ENCODE measurements around the gene SAMD7.

SAMD7 gene

DNA sequence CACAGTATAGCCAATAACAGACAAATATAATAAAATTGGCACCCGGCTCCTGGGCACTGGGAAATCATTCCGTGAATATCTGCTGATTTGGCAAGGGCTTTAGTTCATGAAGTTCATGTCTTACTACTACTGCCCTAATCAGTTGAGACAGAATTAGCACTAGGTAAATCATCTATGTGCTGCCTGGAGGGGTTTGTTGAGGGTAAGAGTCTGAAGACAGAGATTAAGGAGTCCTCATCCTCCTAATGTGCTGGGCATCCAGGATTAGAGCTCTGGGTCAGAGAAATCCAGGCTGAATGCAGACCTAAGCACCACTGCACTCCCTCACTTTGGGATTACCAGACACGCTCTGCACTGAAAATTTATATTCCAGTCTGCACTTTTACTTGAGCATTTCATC, 2.0 kb downstream of the SAMD7 start:
- WGBS = 96% methylated on average over 3 of the region's 3 CpGs
- Histone ChIP-seq H3K36me3 (ENCODE audit: insufficient read depth, low read length) (no peaks in the 10 kb centered on the region), H3K9me3 (ENCODE audit: insufficient read depth, low read depth, low read length) (no peaks in the 10 kb centered on the region), H3K4me1 (ENCODE audit: insufficient read depth, low read length) (no peaks in the 10 kb centered on the region), H3K9ac (ENCODE audit: low read depth, low read length) (no peak overlapping the region), H3K4me3 (ENCODE audit: low read length) (no peak overlapping the region), H3K27me3 (ENCODE audit: insufficient read depth, low read length) (no peaks in the 10 kb centered on the region), H3K27ac (ENCODE audit: low read depth, low read length) (no peak overlapping the region)

DNA sequence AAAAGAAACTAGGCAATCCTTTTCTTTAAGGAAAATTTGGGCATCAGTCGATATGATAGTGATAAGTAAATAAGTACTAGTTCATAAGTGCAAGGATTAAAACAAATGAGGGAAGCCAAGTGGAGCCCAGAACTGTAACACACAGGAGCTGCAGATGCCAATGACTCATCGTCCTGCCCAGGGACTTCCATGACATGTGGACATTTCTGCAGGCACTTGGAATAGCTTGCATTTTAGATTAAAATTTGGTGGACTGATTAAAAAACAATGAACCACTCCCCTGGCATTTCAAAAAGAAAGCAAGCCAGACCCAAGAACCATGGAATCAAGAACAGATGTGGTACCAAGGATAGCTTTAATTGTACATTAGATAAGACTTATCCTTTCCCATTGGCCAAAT, 2.9 kb downstream of the SAMD7 start:
- H3K36me3 ChIP-seq (ENCODE audit: insufficient read depth, low read length) = no peaks in the 10 kb centered on the region
- H3K4me1 ChIP-seq (ENCODE audit: insufficient read depth, low read length) = no peaks in the 10 kb centered on the region
- WGBS = 88% methylated on average over 2 of the region's 2 CpGs
- no peaks in the 10 kb centered on the region for H3K27me3 ChIP-seq (ENCODE audit: insufficient read depth, low read length)
- no peak overlapping the region for H3K9ac ChIP-seq (ENCODE audit: low read depth, low read length)
- no peak overlapping the region for H3K27ac ChIP-seq (ENCODE audit: low read depth, low read length)
- no peak overlapping the region for H3K4me3 ChIP-seq (ENCODE audit: low read length)
- H3K9me3 ChIP-seq (ENCODE audit: insufficient read depth, low read depth, low read length) = no peaks in the 10 kb centered on the region

DNA sequence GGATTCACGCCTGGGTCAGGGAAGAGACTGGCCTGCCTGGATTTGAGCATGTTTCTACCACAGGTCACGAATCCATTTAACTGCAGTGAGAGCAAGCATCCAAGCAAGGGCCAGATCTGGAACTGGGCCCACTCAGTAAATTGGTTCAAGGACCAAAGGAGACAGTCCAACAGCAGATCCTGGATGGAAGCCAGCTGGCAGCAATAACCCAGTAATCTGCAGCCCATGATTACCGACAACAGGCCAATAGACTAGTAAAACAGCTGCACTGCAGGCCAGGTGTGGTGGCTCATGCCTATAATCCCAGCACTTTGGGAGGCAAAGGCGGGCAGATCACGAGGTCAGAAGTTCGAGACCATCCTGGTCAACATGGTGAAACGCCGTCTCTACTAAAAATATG, 11.8 kb downstream of the SAMD7 start:
- no peak overlapping the region for H3K4me3 ChIP-seq (ENCODE audit: low read length)
- no peaks in the 10 kb centered on the region for H3K4me1 ChIP-seq (ENCODE audit: insufficient read depth, low read length)
- no peaks in the 10 kb centered on the region for H3K9me3 ChIP-seq (ENCODE audit: insufficient read depth, low read depth, low read length)
- no peak overlapping the region for H3K27ac ChIP-seq (ENCODE audit: low read depth, low read length)
- WGBS = 81% methylated on average over 8 of the region's 8 CpGs
- no peak overlapping the region for H3K9ac ChIP-seq (ENCODE audit: low read depth, low read length)
- H3K36me3 ChIP-seq (ENCODE audit: insufficient read depth, low read length) = no peaks in the 10 kb centered on the region
- H3K27me3 ChIP-seq (ENCODE audit: insufficient read depth, low read length) = no peaks in the 10 kb centered on the region

DNA sequence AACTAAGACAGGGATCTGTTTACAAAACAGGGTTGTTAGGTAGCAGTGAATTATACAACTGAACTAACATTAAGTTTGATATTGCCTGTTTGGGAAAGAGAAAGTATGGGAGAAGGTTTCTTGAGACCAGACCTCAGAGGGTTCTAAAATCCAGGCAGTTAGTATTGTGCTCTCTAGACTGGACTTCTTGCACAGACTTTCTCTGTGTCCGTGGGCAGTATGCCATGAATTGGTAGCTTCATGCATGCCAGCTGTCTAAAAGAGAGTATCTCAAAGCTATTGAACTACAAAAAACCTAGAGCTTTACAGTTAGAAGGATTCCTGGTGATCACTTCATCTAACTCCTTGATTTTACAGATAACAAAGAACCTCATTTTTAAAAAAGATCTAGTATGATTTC, 12.5 kb downstream of the SAMD7 start:
- H3K36me3 ChIP-seq (ENCODE audit: insufficient read depth, low read length) = no peaks in the 10 kb centered on the region
- H3K4me1 ChIP-seq (ENCODE audit: insufficient read depth, low read length) = no peaks in the 10 kb centered on the region
- 88% methylated on average over 1 of the region's 1 CpG for WGBS
- no peaks in the 10 kb centered on the region for H3K27me3 ChIP-seq (ENCODE audit: insufficient read depth, low read length)
- H3K4me3 ChIP-seq (ENCODE audit: low read length) = no peak overlapping the region
- H3K9ac ChIP-seq (ENCODE audit: low read depth, low read length) = no peak overlapping the region
- H3K27ac ChIP-seq (ENCODE audit: low read depth, low read length) = no peak overlapping the region
- no peaks in the 10 kb centered on the region for H3K9me3 ChIP-seq (ENCODE audit: insufficient read depth, low read depth, low read length)

DNA sequence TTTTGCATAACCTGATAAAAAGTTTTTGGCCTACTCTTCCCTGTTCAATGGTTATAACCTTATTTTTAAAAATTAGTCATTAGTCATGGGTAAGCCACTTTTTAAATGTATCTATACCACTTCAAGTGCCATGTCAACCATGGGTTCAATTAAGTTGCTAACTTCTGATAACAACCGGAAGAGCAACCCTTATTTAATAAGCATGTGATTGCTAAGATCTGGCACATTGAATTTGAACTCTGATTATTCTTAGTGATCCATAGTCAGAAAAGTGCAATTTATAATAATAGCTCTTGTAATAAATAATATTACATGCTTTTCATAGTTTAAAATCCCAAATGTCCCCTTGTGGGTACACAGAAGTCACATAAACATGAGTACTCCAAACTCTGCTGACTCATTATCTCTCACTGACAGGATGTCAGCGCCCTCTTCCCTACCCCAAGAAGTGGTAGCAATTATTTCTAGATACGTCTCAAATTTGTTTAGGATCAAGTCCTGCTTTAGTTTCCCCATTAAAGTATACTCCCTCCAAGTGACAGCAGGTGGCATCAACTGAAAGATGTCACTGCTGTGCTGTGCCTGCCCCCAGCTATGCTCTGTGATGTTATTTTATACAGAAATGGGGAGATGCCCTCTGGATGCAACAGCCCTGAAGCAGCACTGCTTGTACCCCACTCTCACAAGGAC, 18.6 kb downstream of the SAMD7 start:
- WGBS = 89% methylated on average over 3 of the region's 3 CpGs
- no peaks in the 10 kb centered on the region for H3K27me3 ChIP-seq (ENCODE audit: insufficient read depth, low read length)
- H3K27ac ChIP-seq (ENCODE audit: low read depth, low read length) = no peak overlapping the region
- H3K4me3 ChIP-seq (ENCODE audit: low read length) = no peak overlapping the region
- no peak overlapping the region for H3K9ac ChIP-seq (ENCODE audit: low read depth, low read length)
- no peaks in the 10 kb centered on the region for H3K36me3 ChIP-seq (ENCODE audit: insufficient read depth, low read length)
- no peaks in the 10 kb centered on the region for H3K9me3 ChIP-seq (ENCODE audit: insufficient read depth, low read depth, low read length)
- no peaks in the 10 kb centered on the region for H3K4me1 ChIP-seq (ENCODE audit: insufficient read depth, low read length)

DNA sequence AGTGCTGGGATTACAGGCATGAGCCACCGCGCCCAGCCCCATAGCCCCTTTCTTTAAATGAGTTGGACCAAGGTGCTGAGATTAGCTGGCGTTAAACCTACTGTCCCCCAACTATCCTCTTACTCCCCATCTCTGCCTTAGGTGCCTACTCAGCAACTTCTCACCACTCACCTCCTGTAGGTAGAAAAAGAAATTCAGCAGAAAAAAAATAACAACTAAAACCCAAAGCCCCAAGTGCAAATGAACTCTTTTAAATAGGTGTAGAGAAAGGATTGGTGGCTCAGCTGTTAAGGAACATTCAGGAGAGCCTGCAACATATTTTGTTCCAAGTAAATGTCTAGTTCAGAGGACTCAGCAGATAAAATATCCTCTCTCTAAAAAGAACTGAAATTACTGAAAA, 19.5 kb downstream of the SAMD7 start:
- Histone ChIP-seq H3K27ac (ENCODE audit: low read depth, low read length) (no peak overlapping the region), H3K36me3 (ENCODE audit: insufficient read depth, low read length) (no peaks in the 10 kb centered on the region), H3K9ac (ENCODE audit: low read depth, low read length) (no peak overlapping the region), H3K9me3 (ENCODE audit: insufficient read depth, low read depth, low read length) (no peaks in the 10 kb centered on the region), H3K27me3 (ENCODE audit: insufficient read depth, low read length) (no peaks in the 10 kb centered on the region), H3K4me3 (ENCODE audit: low read length) (no peak overlapping the region), H3K4me1 (ENCODE audit: insufficient read depth, low read length) (no peaks in the 10 kb centered on the region)
- 98% methylated on average over 3 of the region's 3 CpGs for WGBS

DNA sequence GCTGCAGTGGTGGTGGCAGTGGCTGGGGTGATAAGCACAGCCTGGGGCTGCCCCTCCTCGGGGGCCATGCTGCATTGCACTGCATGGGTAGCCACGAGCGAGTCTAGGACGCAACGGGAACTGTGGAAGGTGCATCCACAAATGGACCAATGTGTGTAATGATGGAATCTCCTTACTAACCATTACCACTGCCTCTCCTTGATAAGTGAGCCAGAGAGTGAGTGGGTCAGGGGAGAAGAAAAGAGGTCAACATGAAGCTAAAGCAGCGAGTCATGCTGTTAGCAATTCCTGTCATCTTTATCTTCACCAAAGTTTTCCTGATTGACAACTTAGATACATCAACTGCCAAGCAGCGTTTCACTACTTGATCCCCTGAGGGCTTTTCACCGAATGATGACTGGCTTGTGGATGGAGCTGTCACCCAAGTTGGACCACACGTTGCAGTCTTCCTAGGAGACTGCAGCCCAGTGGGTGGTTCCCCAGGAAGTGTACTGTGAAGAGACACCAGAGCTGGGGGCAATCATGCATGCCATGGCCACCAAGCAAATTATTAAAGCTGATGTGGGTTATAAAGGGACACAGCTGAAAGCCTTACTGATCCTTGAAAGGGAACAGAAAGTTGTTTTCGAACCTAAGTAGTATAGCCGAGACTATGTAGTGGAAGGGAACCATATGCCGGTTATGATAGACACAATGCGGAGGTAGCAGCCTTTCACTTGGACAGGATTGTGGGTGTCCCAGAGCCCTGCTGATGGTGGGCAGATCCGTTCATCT, 20.6 kb downstream of the SAMD7 start:
- no peak overlapping the region for H3K4me3 ChIP-seq (ENCODE audit: low read length)
- 88% methylated on average over 10 of the region's 14 CpGs for WGBS
- H3K36me3 ChIP-seq (ENCODE audit: insufficient read depth, low read length) = no peaks in the 10 kb centered on the region
- H3K27ac ChIP-seq (ENCODE audit: low read depth, low read length) = no peak overlapping the region
- H3K9ac ChIP-seq (ENCODE audit: low read depth, low read length) = no peak overlapping the region
- no peaks in the 10 kb centered on the region for H3K27me3 ChIP-seq (ENCODE audit: insufficient read depth, low read length)
- no peaks in the 10 kb centered on the region for H3K4me1 ChIP-seq (ENCODE audit: insufficient read depth, low read length)
- H3K9me3 ChIP-seq (ENCODE audit: insufficient read depth, low read depth, low read length) = no peaks in the 10 kb centered on the region

DNA sequence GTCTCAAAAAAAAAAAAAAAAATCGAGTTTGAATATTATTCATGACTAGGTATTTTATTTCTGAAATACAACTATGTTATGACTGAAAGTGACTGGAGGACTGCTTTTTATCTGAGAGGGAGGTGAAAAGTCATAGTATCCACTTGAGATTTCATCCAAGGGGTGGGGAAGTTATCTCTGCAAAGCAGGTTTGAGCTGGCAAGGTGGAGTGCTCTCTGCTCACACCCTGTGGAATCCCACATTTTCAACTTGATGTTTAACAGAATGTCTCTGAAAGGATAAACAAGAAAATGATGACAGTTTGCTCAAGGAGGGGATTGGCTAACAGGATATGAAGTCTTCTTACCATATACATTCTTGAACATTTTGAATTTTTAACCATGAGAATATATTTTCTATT, 27.9 kb downstream of the SAMD7 start:
- H3K36me3 ChIP-seq (ENCODE audit: insufficient read depth, low read length) = no peaks in the 10 kb centered on the region
- H3K27me3 ChIP-seq (ENCODE audit: insufficient read depth, low read length) = no peaks in the 10 kb centered on the region
- no peaks in the 10 kb centered on the region for H3K4me1 ChIP-seq (ENCODE audit: insufficient read depth, low read length)
- H3K27ac ChIP-seq (ENCODE audit: low read depth, low read length) = no peak overlapping the region
- no CpG with 5 or more reads among the region's 1 CpG for WGBS
- H3K4me3 ChIP-seq (ENCODE audit: low read length) = no peak overlapping the region
- no peaks in the 10 kb centered on the region for H3K9me3 ChIP-seq (ENCODE audit: insufficient read depth, low read depth, low read length)
- H3K9ac ChIP-seq (ENCODE audit: low read depth, low read length) = no peak overlapping the region

DNA sequence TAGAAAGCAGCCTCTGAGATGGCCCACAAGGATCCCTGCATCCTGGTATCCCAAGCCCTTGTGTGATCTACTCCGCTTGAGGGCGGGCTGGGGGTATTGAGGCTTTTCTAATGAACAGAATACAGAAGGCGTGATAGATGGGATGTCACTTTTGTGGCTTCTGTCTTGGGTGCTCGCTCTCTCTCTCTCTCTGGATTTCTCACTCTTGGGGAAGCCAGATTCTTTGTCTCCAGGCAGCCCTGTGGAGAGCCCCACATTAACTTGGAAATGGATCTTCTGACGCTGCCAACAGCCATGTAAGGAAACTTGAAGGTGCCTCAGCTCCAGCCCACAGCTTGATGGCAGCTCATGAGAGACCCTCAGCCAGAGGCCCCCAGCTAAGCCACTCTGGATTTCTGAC, 28.4 kb downstream of the SAMD7 start:
- Histone ChIP-seq H3K4me3 (ENCODE audit: low read length) (no peak overlapping the region), H3K36me3 (ENCODE audit: insufficient read depth, low read length) (no peaks in the 10 kb centered on the region), H3K27me3 (ENCODE audit: insufficient read depth, low read length) (no peaks in the 10 kb centered on the region), H3K9ac (ENCODE audit: low read depth, low read length) (no peak overlapping the region), H3K4me1 (ENCODE audit: insufficient read depth, low read length) (no peaks in the 10 kb centered on the region), H3K9me3 (ENCODE audit: insufficient read depth, low read depth, low read length) (no peaks in the 10 kb centered on the region), H3K27ac (ENCODE audit: low read depth, low read length) (no peak overlapping the region)
- 85% methylated on average over 5 of the region's 5 CpGs for WGBS

DNA sequence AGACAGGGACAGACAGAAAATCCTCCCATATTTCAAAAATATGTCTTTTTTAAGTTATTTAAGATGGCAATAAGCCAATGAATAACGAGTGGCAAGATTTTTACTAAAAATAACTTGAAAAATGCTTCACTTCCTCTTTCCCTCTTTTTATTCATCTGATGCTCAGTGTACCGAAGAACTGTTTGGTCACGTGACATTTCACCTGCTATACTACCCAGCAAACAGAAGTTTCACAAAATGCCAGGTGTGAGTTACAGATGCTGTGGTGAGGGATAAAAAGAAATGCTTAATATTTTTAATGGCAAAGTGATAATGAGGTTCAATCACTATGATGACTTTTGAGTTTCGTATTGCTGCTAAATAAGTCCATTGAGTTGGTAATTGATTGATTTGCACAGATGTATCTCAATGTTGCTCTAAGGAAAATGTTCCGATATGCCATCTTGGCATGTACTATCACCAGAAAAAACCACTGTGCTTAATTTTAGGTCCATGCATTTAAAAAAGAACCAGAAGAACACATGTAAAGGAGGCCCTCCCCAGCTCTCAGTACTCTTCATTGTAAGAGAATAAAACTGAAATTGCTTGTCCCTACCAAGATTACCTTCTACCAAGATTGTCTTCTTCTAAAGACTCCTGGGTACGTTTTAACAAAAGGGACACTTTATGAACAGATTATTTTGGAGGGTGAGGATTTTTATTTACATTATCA, 29.3 kb downstream of the SAMD7 start:
- Histone ChIP-seq H3K36me3 (ENCODE audit: insufficient read depth, low read length) (no peaks in the 10 kb centered on the region), H3K27ac (ENCODE audit: low read depth, low read length) (no peak overlapping the region), H3K9ac (ENCODE audit: low read depth, low read length) (no peak overlapping the region), H3K9me3 (ENCODE audit: insufficient read depth, low read depth, low read length) (no peaks in the 10 kb centered on the region), H3K4me3 (ENCODE audit: low read length) (no peak overlapping the region), H3K27me3 (ENCODE audit: insufficient read depth, low read length) (no peaks in the 10 kb centered on the region), H3K4me1 (ENCODE audit: insufficient read depth, low read length) (no peaks in the 10 kb centered on the region)
- WGBS = 93% methylated on average over 5 of the region's 6 CpGs

DNA sequence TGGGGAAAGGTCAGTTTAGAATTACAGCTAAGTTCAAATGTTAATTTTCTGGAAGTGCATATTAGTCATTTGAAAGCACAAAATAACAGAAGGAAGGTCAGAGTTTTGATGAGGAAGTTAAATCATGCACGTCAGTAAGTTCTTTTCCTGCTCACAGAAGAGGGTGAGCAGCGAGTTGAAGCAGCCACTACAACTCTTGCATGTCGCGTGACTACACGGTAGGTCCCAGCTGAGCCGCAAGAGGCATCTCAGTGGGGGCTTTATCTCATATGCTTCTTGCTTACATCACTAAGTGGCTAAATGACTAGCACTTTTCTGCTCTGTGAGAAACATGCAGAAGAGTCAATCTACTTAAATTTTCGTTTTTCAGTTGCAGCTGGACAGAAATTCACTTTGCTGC, 33.9 kb downstream of the SAMD7 start:
- H3K9ac ChIP-seq (ENCODE audit: low read depth, low read length) = no peak overlapping the region
- no peaks in the 10 kb centered on the region for H3K27me3 ChIP-seq (ENCODE audit: insufficient read depth, low read length)
- no peaks in the 10 kb centered on the region for H3K9me3 ChIP-seq (ENCODE audit: insufficient read depth, low read depth, low read length)
- WGBS = 86% methylated on average over 7 of the region's 7 CpGs
- no peaks in the 10 kb centered on the region for H3K36me3 ChIP-seq (ENCODE audit: insufficient read depth, low read length)
- H3K4me3 ChIP-seq (ENCODE audit: low read length) = no peak overlapping the region
- H3K4me1 ChIP-seq (ENCODE audit: insufficient read depth, low read length) = no peaks in the 10 kb centered on the region
- no peak overlapping the region for H3K27ac ChIP-seq (ENCODE audit: low read depth, low read length)
